Measurements from ENCODE around the gene MED26. TPM values are rescaled to one million over a fixed set of nuclear protein-coding genes. Genes with fewer than 3 reads are reported as not detected.

MED26 gene
- total RNA-seq, 1 experiment from 2014 or later: 13.5 TPM

DNA sequence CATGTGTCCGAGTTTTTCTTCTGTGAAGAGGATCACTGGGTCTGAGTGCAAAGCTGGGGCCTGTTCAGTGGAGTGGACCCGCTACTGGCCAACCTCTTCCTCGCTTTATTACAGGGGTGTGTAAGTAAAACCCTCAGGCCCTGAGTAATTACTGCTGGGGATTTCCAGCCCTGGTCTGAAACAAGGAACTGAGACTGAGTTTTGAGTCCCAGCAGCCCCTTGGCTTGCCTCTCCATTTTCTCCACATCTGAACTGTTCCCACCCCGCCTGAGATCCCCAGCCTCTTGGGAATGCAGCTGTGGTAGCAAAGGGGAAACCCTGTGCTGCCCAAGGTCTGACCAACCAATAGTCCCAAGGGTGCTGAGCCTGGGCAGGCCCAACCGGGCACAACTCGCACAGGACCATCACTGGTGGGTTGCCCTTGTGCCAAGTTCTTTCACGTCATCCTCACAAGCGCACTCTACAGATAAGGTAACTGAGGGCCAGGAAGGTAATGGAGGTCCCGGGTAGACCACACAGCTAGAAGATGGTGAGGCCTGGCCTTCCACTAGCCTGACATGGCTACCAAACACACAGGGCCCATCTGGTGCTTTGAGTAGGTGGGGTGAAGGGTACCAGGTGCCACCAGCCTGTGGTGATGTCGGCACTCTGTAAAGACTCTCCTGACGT, 42.1 kb downstream of the MED26 start:
- Histone ChIP-seq H3K9me3 (replicated peaks) (no peaks in the 10 kb centered on the region), H3K27ac (no peak overlapping the region), H3K4me1 (peaks cover 38% of the 10 kb centered on the region), H3K27me3 (no peaks in the 10 kb centered on the region), H3K36me3 (no peaks in the 10 kb centered on the region; the same call in 1 of the 2 replicates), H3K4me3 (no peak overlapping the region)
- no peak for DNase-seq

DNA sequence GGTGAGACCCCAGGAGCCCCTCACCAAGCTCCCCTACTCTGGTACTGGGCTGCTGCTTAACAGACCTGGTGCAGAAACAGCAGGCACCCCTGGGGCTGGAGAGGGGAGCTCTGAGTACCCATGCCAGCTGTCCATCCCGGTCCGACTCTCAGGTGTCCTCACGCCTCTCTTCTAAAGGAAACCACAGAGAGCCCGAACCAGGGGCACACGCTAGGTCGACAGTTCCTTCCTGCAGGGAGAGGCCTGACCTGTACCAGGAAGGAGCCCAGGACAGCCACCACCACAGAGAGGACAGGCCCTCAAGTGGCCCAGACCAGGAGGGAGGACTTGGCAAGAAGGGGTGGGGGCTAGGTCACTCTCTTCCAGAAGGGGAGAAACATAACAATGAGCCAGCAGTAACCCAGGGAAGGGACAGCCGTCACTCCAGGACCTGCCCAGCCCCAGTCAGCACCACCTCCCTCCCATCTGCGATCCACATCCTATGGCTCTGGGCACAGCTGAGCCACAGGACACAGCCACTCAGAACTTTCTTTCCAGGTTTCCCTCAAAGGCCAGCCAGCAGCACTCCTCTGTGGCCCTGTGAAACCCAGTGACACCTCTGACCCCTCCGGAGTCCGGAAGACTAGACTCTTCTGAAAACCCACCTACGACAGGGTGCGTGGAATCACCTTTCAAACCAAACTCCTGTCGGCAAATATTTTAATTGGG, 42.8 kb downstream of the MED26 start:
- no peak overlapping the region for H3K4me3 ChIP-seq
- no peak for DNase-seq
- peaks cover 38% of the 10 kb centered on the region for H3K4me1 ChIP-seq
- no peaks in the 10 kb centered on the region for H3K27me3 ChIP-seq
- no peak overlapping the region for H3K27ac ChIP-seq
- H3K36me3 ChIP-seq: no peaks in the 10 kb centered on the region; the same call in 1 of the 2 replicates
- H3K9me3 ChIP-seq (replicated peaks): no peaks in the 10 kb centered on the region

DNA sequence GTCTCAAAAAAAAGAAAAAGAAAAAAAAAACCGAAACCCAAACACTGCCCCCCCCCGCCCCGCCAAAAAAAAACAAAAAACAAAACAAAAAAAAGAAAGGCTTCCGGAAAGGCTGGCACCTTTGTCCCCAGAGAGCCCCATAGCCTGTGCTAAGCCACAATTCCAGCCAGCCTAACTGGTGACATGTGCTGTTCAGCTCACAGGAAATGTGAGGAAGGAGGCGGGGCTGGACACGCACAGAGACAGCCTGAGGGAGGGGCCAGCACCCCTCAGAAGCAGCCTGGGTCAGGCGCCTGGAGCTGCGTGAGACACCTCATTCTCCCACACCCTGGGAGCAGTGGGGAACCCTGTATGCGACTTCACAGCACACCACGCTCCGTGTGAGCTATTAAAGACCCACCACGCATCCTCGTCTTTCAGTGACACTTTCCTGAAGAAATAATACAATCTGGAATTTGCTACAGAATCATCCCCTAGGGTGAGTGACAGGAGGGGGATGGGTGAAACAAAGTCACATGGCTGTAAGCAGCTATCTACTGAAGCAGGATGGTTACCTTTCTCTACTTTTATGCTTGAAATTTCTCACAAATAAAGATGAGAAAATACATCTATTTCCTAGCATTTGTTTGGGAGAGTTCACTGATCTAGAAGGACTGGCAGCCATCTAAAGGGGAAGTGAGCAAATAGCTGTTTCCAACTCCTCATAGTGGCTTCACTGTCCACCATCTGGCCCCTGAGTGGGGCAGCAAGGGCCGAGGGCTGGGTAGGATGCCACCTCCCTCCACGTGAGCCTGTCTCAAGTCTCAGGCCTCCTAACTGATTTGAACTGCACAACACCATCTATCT, 43.5 kb downstream of the MED26 start:
- DNase-seq: peak; percentile 88 to 90
- Histone ChIP-seq H3K27ac (no peak overlapping the region), H3K4me3 (no peak overlapping the region), H3K27me3 (no peaks in the 10 kb centered on the region), H3K9me3 (replicated peaks) (no peaks in the 10 kb centered on the region), H3K36me3 (no peaks in the 10 kb centered on the region; the same call in 1 of the 2 replicates), H3K4me1 (peaks cover 35% of the 10 kb centered on the region)

DNA sequence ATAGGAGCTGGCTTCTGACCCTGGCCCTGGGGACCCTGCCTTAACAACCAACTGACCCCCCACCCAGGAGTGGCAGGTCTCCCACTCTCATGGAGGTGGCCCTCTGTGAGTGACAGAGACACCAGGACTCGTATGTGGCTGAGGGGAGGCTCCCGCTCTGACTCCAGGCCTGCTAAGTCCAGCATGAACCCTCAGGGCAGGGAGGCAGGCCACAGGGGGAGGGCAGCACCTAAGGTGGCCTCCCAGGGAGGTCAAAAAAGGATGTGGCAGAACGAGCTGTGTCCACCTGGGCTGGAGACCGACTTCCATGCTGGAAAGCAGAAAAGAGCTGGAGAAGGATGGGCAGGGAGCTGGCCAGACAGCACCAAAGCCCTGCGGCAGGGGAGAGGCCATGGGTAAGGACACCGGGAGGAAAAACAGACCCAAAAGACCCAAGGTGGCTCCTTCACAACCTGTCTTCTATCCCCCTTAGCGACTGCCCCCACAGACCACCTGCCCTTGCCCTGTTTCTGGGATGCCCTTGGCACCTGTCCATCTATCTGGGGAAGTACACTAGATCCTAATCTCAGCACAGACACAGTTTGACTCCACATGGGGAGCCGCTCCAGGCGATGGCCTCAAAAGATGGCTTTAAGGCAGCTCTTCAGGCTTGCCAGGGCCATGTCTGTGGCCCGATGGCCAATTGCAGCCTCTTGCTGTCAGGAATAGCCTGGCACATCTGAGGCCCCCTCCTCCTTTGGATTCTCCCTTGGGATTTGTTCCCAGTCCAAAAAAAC, 45.3 kb downstream of the MED26 start:
- Histone ChIP-seq H3K36me3 (peaks cover 1% of the 10 kb centered on the region), H3K9me3 (replicated peaks) (no peaks in the 10 kb centered on the region), H3K27ac (no peak overlapping the region), H3K4me3 (no peak overlapping the region), H3K4me1 (peaks cover 19% of the 10 kb centered on the region), H3K27me3 (no peaks in the 10 kb centered on the region)
- DNase-seq: no peak

DNA sequence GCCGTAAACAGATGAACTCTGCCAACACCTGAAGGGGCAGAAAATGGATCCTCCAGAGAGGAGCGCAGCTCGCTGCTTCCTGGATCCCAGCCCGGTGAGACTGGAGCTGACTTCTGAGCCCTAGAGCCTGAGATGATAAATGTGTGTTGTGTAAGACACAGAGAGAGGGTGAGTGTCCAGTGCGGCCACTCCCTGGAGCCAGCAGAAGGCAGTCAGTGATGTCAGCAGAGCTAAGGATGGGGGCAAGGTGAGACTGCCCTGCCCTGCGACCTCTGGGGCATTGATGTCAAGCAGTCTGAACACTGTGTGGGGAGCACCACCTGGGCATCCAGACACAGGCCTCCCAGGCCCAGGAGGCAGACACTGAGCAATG, 46.0 kb downstream of the MED26 start:
- no peaks in the 10 kb centered on the region for H3K27me3 ChIP-seq
- no peak for DNase-seq
- no peaks in the 10 kb centered on the region for H3K9me3 ChIP-seq (replicated peaks)
- H3K27ac ChIP-seq: no peak overlapping the region
- peaks cover 4% of the 10 kb centered on the region for H3K36me3 ChIP-seq
- H3K4me3 ChIP-seq: no peak overlapping the region
- peaks cover 19% of the 10 kb centered on the region for H3K4me1 ChIP-seq

DNA sequence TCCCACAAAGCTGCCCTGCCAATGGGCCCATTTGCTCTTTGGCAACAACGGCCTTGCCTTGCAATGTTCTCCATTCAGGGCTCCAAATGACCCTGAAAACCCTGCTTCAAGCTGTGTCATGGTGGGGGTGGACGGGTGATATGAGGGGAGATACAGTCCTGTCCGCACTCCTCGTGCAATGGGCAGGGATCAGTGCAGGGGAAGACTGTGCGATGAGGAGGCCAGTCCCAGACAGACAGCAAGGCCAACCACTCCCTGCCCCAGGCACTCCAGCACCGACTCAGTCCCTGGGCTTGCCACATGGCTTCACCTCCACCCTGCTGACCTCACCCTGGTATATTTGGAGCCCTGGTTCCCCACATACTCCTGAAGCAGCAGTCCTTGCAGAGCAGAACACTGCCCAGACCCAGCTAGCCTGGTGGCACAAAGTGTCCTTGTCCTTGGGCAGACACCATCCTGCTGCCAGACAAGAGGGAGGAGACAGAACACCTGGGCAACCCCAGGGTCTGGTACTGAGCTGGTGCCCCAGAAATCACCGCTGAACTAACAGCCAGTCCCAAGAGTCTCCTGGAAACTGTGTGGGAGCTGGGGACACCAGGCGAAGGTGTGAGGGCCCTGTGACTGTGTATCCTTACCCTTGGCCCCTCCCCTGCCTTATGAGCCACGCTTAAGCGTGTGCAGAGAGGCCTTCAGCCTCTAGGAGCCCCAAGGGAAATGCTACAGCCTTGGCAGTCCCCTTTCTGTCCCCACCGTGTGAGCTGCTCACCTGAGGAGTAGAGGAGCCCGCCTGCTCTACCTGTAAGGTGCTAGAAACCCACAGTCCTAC, 46.6 kb downstream of the MED26 start:
- H3K27ac ChIP-seq: no peak overlapping the region
- DNase-seq: no peak
- H3K4me3 ChIP-seq: no peak overlapping the region
- H3K36me3 ChIP-seq: peaks cover 10% of the 10 kb centered on the region
- H3K27me3 ChIP-seq: no peaks in the 10 kb centered on the region
- peaks cover 19% of the 10 kb centered on the region for H3K4me1 ChIP-seq
- H3K9me3 ChIP-seq (replicated peaks): no peaks in the 10 kb centered on the region

DNA sequence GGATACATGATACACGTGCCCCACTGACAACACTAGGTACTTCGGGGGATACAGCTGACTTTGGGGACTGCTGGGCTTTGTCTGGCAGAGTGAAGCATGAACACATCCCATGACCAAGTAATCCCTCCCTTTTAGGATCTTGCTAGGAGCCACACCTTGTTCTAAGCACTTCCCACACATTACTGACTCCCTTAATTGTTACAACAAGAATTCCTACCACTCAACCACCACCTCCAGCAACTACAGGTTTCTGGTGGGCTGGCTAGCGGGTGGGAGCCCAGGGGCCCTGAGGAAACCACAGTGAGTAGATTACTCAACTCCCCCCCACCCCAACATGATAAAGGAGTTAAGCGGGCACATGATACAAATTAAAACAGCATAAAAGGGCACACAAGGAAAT, 48.6 kb downstream of the MED26 start:
- Histone ChIP-seq H3K9me3 (replicated peaks) (no peaks in the 10 kb centered on the region), H3K4me1 (peaks cover 11% of the 10 kb centered on the region; the same call in 1 of the 2 replicates), H3K4me3 (no peak overlapping the region), H3K27me3 (no peaks in the 10 kb centered on the region), H3K27ac (no peak overlapping the region), H3K36me3 (peaks cover 22% of the 10 kb centered on the region)
- DNase-seq: no peak

DNA sequence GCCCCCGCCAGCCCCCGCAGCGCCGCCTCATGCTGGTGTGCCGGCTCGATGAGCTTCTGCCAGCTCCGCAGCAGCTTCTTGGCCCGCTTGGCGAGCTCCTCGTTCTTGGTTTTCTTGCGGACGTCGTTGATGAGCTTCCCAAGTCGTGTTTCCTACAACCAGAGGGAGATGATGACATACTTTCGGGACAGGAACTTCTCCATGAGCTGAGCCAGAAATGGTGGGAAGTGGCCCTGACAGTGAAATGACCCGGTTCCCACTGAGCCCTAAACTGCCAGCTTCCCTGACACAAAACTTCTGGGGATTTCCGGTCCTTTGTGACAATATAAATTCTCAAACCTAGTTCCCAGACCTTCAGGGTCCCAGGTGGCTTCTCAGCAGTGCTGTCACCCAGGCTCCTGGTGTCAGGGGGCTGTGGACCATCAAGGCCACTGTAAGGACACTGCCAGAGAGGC, 50.4 kb downstream of the MED26 start:
- Histone ChIP-seq H3K27ac (no peak overlapping the region), H3K36me3 (peaks cover 22% of the 10 kb centered on the region), H3K27me3 (no peaks in the 10 kb centered on the region)

DNA sequence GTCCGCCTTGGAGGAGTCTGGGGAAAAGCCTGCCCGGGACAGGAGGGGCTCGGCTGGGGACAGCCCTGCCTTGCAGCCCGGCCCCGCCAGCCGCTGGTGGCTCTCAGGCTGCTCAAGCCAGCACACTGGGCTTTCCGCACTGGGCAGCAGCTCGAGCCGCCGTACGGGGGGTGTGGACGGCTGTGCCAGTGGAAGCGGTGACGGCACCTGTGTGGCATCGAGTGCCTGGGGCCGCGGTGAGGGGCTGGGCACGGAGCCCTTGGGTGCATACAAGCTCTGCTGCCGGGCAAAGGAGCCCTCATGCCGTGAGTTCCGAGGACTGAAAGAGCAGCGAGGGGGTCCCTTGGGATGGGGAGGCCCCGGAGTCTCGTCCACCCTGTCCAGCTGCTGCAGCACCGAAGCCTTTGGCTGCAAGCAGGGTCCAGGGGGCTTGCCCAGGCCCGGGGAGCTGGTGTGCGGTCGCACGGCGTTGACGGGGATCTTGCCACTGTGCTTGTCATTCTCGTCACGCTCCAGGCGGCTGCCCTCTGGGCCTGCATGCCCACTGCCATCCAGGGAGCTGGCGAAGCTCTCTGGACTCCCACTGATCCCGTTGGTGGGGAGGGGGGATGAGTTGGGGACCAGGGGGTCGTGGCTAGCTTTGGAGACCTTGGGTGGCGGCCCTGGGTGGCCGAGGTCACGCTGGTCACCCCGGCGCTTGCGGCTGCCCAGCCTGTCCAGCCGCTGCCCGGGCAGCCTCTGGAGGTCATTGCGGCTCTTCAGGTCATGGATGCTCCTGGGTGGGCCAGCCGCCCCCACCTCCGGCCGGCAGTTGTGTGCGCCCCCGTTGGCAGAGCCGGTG, 51.1 kb downstream of the MED26 start:
- no peaks in the 10 kb centered on the region for H3K27me3 ChIP-seq
- H3K27ac ChIP-seq: no peak overlapping the region
- peaks cover 9% of the 10 kb centered on the region for H3K4me1 ChIP-seq
- DNase-seq: no peak
- H3K4me3 ChIP-seq: no peak overlapping the region
- H3K36me3 ChIP-seq: peaks cover 22% of the 10 kb centered on the region
- no peaks in the 10 kb centered on the region for H3K9me3 ChIP-seq (replicated peaks)

More for the DNA sequence above, 50.4 kb downstream of the MED26 start:
- Histone ChIP-seq H3K9me3 (replicated peaks) (no peaks in the 10 kb centered on the region), H3K4me1 (peaks cover 9% of the 10 kb centered on the region), H3K4me3 (no peak overlapping the region)
- DNase-seq: no peak

DNA sequence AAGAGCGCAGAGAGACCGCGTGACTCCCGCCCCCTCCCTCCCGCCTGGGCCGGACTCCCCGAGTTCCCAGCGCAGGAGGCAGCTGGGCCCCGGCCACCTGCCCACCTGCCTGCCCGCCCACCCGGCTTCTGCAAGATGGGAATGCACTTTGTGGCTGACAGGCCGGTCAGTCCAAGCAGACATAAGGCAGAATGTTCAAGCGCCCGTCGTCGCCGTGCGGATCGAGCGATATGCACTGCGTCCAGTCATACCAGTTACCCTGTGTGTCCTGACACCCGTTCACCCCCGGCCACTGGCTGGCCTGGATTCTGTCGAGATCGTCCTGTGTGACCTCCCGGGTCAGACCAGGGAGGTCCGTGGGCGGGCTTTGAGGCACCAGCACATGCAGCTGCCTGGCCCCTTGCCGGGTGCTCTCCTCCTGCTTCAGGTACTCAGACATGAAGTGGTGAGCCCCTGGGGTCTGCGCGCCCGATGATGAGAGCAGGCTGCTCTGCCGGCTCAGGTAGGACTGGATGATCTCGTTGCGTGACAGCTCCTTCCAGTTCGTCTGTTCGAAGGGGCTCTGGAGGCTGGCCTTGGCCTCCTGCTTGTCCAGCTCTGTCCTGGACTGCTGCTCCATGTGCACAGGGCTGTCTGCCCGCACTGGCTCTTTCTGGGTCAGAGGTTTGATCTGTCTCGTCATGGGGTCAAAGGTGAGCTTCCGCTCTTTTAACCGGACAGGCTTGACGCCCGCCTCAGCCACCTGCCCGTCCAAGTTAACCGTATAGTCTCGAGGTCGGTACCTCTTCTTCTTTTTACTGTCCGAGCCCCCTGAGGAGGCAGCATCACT, 51.9 kb downstream of the MED26 start:
- H3K27ac ChIP-seq: no peak overlapping the region

DNA sequence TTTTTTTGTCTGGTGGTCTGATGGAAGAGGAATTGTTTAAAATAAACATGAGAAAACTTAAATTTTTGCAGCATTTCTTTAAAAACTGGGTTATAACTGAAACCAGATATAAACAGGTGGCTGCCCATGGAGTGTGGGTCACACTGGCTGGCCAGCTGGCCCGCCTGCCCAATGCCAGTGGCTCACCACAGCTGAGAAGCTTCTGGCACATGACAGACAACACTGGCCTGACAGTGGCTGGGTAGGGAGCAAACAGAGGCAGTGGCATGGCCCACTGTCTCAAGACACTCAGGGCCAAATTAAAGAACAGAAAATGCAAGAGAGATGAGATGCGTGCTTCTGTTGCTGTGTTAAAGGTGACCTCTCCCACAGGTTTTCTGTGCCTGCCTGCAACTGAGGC, 52.7 kb downstream of the MED26 start:
- peaks cover 22% of the 10 kb centered on the region for H3K36me3 ChIP-seq
- DNase-seq: no peak
- no peak overlapping the region for H3K27ac ChIP-seq

More for the DNA sequence above, 51.9 kb downstream of the MED26 start:
- Histone ChIP-seq H3K9me3 (replicated peaks) (no peaks in the 10 kb centered on the region), H3K36me3 (peaks cover 22% of the 10 kb centered on the region), H3K4me3 (no peak overlapping the region), H3K27me3 (no peaks in the 10 kb centered on the region), H3K4me1 (peaks cover 12% of the 10 kb centered on the region)
- DNase-seq: no peak

DNA sequence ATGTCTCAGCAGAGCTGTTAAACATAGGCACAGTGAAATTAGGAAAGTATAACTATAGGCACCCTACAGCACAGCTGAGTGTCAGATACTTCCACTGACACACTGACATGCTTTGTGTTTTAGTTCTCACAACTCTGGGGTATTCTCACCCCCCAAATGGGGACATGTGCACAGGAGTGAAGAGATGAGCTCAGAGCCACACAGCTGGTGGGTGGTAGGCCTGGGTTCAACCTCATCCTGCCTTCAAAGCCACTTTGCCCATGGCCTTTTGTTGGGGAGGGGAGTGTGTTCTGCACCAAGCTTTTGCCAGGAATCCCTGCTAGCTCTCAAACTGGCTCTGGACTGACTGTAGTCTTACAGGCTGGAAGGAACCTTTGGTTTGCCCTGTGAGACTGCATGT, 54.1 kb downstream of the MED26 start:
- DNase-seq: no peak
- Histone ChIP-seq H3K36me3 (peaks cover 22% of the 10 kb centered on the region), H3K27me3 (no peaks in the 10 kb centered on the region), H3K9me3 (replicated peaks) (no peaks in the 10 kb centered on the region), H3K4me3 (no peak overlapping the region), H3K4me1 (peaks cover 12% of the 10 kb centered on the region), H3K27ac (no peak overlapping the region)

More for the DNA sequence above, 52.7 kb downstream of the MED26 start:
- Histone ChIP-seq H3K27me3 (no peaks in the 10 kb centered on the region), H3K4me1 (peaks cover 12% of the 10 kb centered on the region), H3K4me3 (no peak overlapping the region), H3K9me3 (replicated peaks) (no peaks in the 10 kb centered on the region)
